Measurements from ENCODE around the gene CRACR2A. TPM values are rescaled to one million over a fixed set of nuclear protein-coding genes. Genes with fewer than 3 reads are reported as not detected.

The CRACR2A gene
- total and polyA plus RNA-seq, 3 donors from 2014 or later: 3.1 to 5.0 (median 4.0) TPM

- Histone ChIP-seq H3K27me3 (no peaks in the 10 kb centered on the region), H3K27ac (no peak overlapping the region), H3K4me3 (no peak overlapping the region), H3K4me1 (no peaks in the 10 kb centered on the region), H3K36me3 (ENCODE audit: low read depth, missing control alignments) (no peaks in the 10 kb centered on the region), H3K9me3 (no peaks in the 10 kb centered on the region)
- 76 to 88% methylated on average over 7 of the region's 7 CpGs for WGBS, 2 donors
- intact Hi-C loops (cut with DNase I; ENCODE audit: low total_unique reads): no loop called here
- DNase-seq: no peak
- no peak for TF ChIP-seq POLR2A (IDR thresholded peaks at IDR 0.05)
- TF ChIP-seq CTCF (IDR thresholded peaks at IDR 0.05): no peak
Observed at GRCh38 chr12:3574986-3575385, 177.9 kb downstream of the CRACR2A start.

DNA sequence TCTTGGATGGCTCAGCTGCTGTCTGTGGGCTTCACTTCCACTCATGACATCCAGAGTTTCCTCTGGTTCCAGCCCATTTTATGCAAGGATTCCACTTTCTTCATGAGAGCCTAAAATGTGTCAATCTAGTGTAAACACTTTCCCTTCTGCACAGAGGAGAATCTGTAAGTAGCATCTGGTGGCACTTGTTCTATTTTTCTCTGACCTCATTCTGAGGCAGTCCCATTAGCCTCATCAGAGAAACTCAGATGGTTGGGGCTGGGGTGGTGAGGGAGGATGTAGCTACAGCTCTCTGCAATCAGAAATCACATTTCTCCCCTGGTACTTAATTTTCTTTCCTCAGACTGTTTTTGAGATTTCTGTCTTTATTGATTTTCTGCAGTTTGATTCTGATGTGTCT lies 180.3 kb downstream of the CRACR2A start:
- no peak for TF ChIP-seq POLR2A (IDR thresholded peaks at IDR 0.05)
- TF ChIP-seq CTCF (IDR thresholded peaks at IDR 0.05): no peak
- DNase-seq: no peak
- H3K4me3 ChIP-seq: no peak overlapping the region
- no peaks in the 10 kb centered on the region for H3K4me1 ChIP-seq
- no peaks in the 10 kb centered on the region for H3K27me3 ChIP-seq
- no peak overlapping the region for H3K27ac ChIP-seq
- intact Hi-C loops (cut with DNase I; ENCODE audit: low total_unique reads): no loop called here
- no peaks in the 10 kb centered on the region for H3K36me3 ChIP-seq (ENCODE audit: low read depth, missing control alignments)
- H3K9me3 ChIP-seq: no peaks in the 10 kb centered on the region

- Histone ChIP-seq H3K27ac (no peak overlapping the region), H3K4me1 (no peaks in the 10 kb centered on the region), H3K4me3 (no peak overlapping the region), H3K27me3 (no peaks in the 10 kb centered on the region), H3K9me3 (no peaks in the 10 kb centered on the region), H3K36me3 (ENCODE audit: low read depth, missing control alignments) (no peaks in the 10 kb centered on the region)
- no peak for DNase-seq
- intact Hi-C loops (cut with DNase I; ENCODE audit: low total_unique reads): no loop called here
- TF ChIP-seq CTCF (IDR thresholded peaks at IDR 0.05) (no peak), POLR2A (IDR thresholded peaks at IDR 0.05) (no peak)
Observed at GRCh38 chr12:3571724-3572123, 181.2 kb downstream of the CRACR2A start.

- intact Hi-C loops (cut with DNase I; ENCODE audit: low total_unique reads): no loop called here
Observed at GRCh38 chr12:3571323-3571722, 181.6 kb downstream of the CRACR2A start.

More at GRCh38 chr12:3571323-3571722, 181.6 kb downstream of the CRACR2A start:
- no peaks in the 10 kb centered on the region for H3K36me3 ChIP-seq (ENCODE audit: low read depth, missing control alignments)
- H3K27me3 ChIP-seq: no peaks in the 10 kb centered on the region
- 70 to 88% methylated on average over 1 of the region's 1 CpG for WGBS, 2 donors
- no peak for DNase-seq
- no peak overlapping the region for H3K27ac ChIP-seq
- H3K4me3 ChIP-seq: no peak overlapping the region
- no peaks in the 10 kb centered on the region for H3K9me3 ChIP-seq
- no peak for TF ChIP-seq CTCF (IDR thresholded peaks at IDR 0.05)
- no peak for TF ChIP-seq POLR2A (IDR thresholded peaks at IDR 0.05)
- no peaks in the 10 kb centered on the region for H3K4me1 ChIP-seq
